Stimulated activated naive CD8-positive, alpha-beta T cell treated with anti-CD3 and anti-CD28 coated beads, Interleukin-15, Interleukin-2, amounts not matched to agents 100 U/mL and 50 U/mL, for 24 hours (primary cell): ENCODE measurements around the gene C4BPB.
A peak's percentile ranks its signal among the peaks of the same experiment; 100 is the strongest.

Source experiments
- ATAC-seq: fragments of 150-1000 bp; cut with Tn5 transposase; one replicate; pipeline ENCODE4 v1.10.0; 2021
- DNase-seq: peaks from one replicate; pipeline ENCODE4 v3.0.0; 2021

The C4BPB gene

DNA sequence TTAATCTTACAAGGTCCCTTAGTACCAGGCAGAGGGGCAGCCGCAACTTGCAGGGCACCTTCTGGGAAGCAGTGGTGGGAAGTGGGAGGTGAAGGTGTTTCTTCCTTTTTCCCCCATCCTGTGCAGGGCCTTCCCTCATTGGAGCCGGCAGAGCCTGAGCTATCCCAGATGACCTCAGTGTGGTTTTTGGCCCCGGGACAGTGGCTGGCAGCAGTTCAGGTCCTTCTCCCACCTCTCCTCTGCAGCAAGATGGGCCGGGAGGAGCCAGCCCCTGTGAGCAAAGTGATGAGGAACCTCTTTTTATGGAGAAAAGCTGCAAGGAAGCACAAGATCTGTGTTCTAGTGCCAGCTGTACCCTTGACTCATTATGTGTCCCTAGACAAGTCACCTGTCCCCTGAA, 28.8 kb upstream of the C4BPB start:
- ATAC-seq (no peak), DNase-seq (no peak)

DNA sequence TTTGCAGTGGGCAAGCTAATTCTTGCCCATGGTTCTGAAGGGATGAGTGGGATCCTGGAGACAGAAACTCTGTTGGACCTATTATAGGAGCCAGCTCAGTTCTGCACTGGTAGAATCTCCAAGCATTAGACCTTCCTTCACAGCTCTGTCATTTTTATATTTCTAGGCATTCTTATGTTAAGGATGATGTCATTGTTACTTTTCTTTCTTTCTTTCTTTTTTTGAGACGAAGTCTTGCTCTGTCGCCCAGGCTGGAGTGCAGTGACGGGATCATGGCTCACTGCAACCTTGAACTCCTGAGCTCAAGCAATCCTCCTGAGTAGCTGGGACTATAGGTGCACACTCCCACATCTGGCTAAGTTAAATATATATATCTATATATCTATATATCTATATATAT, 28.1 kb upstream of the C4BPB start:
- DNase-seq, result no peak
- ATAC-seq, result no peak

DNA sequence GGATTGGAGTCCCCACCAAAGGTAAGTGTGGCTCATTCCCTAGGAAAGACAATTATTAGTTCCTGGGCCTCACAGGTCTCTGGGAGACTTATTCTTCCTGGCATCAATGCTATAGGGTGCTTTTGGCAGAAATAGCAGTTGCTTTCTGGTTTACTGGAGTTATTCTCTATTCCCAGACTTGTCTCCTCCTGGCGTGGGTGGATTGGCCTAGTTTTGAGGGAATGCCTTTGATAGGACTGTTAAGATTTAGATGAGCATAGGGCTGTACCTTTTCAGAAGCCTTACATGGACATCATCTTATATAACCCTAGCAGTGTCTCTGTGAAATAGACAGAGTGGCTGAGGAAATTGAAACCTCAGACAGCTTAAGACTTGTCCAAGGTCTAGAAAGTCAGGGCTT, 26.6 kb upstream of the C4BPB start:
- ATAC-seq, result no peak
- DNase-seq, result no peak

DNA sequence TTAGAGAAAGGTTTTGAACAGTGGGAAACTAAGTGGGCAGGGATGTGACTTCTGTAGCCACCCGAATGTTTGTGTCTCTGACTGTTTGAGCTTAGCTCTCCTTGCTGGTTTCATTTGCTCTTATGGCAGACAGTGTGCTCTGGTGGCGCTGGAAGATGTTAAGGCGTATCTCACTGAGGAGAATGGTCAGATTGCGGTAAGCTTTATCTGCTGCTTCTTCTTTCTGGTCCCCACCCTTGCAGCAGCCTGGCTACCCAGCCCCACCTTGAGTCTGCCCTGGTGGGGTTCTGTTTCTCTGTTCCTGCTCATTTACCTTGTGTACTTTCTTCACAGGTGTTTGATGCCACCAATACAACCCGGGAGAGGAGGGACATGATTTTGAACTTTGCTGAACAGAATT, 25.6 kb upstream of the C4BPB start:
- no peak for DNase-seq
- ATAC-seq, result no peak

DNA sequence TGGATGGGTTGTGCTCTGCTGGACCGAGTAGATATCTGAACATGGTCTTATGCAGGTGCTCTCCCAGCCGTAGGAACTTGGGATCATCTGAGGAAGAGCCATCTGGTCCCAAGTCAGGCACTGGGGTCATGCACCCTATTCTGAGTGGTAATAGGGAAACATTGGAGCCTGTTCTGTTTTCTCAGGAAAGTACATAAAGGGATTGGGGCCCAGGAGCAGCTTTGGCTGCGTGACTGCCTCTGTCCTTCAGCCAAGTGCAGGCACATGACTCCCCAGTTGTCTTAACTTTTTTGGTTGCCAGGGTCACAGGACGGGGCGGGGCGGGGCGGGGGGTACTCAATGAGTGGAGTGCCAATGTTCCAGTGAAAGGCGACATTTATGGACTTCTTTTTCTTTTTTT, 24.1 kb upstream of the C4BPB start:
- ATAC-seq (no peak), DNase-seq (no peak)

DNA sequence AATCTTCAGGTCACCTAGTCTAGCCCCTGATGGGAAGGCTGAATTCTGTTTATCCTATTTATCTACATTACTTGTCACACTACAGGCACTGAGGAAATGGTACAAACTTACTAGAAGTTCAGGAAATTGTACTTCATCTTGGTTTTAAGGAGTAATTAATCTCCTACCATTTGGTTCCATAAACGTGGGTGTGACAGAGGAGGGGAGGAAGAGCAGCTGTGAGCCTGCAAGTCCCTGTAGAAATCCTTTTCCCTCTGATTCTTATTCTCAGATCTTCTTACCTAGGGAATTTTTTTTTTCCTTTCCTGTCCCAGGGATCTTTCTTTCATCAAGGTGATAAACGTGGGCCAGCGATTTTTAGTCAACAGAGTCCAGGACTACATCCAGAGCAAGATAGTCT, 21.5 kb upstream of the C4BPB start:
- no peak for ATAC-seq
- DNase-seq, result no peak

DNA sequence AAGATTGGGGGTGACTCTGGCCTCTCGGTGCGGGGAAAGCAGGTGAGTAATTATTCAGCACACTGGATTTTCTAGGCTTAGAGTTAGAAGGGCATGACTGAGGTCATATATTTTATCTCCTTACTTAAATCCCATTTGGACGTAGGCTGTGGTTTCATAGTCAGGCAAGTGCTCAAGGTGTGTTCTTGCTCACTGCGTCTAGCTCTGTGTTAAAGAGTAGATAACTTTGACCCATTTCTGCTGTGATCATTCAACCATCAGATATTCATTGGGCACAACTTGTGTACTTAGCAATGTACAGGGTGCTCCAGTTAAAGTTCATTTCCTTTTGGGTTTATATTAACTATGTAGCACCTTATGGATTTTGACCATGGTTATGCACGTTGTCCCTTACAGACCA, 21.0 kb upstream of the C4BPB start:
- DNase-seq, result no peak
- no peak for ATAC-seq

DNA sequence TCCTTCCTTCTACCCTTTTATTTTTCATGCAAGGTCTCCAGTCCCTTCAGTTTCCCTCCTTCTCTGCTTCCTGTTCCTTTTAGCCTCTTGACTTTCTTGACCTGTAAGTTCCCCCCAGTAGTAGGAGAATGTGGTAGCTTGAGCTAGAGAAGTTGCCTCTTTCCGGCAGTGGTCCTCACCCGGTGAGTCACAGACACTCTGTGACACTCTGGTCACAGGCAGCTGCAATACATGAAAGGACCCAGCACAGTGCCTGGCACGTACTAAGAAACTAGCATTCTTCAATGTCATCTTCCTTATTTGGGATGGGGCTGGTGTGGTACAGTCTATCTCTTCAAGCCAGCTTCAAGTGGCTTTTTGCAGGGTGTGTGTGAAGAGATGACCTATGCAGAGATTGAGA, 19.6 kb upstream of the C4BPB start:
- ATAC-seq (peak; percentile 91), DNase-seq (no peak)

DNA sequence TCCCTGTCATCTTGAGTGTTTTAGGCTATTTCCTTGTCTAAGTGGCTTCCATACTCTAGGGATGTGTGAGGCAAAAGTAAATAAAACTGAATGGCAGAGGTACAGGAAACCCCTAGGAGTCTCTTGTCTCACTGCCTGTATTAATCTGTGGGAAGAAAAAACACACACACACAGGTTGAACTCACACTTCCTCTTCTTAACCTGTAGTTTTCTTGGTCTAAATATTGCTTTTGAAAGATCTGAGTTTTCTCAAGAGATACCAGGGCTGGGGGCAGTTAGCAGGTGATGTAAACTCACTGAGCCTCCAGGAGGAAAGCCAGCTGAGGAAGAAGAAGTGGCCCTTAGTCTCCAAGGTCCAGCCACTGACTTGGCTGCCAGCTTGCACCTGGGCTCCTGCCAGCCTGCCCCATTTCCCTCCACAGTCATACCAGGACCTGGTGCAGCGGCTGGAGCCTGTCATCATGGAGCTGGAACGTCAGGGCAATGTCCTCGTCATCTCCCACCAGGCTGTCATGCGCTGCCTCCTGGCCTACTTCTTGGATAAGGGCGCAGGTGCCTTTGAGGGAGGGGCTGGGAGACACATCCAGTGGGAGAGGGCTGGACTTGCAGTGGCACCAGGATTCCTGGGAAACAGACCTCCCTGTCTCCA, 18.7 kb upstream of the C4BPB start:
- DNase-seq (no peak), ATAC-seq (no peak)

DNA sequence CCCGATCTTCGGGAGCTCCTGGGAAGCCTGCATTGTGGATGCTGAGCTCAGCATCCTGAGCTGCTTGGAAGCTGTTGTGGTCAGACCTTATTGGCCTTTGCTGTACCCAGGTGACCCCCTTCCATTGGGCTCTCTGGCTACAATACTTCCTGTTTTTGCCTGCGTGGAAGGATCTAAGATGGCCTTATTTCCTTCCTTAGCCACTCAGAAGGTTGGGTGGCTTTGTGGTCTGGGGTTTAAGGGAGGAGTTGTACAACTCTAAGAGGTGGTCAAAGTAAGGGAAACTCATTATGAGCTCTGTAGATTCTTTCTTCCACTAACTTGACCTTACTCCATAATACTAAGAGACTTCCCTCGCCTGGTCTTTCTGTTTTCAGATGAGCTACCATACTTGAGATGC, 17.8 kb upstream of the C4BPB start:
- ATAC-seq (peak; percentile 45), DNase-seq (no peak)

DNA sequence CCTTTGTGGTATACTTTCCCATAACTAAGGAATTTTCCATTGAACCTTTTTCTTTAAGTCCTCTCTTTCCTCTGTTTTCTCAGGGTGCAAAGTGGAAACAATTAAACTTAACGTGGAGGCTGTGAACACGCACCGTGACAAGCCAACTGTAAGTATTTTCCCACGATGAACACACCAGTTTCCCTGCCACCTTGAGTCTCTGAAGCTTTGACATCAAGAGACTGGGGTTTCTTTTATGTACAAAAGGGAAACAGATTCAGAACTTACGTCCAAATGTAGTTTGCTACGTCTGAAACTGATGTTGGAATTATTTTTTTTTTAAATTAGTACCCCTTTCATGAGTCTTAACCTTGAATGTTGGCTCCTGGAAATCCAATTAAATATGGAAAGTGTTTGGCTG, 17.2 kb upstream of the C4BPB start:
- DNase-seq, result no peak
- ATAC-seq, result no peak

DNA sequence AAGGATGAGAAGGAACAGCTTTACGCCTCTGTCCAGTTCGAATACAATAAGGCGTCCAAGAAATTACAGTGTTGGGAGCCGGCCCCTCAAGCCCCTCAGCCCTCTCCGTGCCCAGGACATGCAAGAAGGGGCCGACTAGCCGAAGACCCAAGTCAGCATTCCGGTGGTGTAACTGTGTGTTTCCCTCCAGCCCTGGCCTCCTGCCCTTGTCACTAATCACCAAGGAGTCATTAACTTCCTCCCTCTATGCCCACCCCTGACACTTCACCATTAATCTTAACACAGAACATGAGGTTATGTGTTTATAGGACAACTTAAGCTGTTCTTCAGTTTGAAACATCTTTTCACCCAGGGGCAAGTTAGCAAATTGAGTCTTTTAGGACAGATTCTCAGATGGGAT, 16.4 kb upstream of the C4BPB start:
- ATAC-seq (no peak), DNase-seq (no peak)

DNA sequence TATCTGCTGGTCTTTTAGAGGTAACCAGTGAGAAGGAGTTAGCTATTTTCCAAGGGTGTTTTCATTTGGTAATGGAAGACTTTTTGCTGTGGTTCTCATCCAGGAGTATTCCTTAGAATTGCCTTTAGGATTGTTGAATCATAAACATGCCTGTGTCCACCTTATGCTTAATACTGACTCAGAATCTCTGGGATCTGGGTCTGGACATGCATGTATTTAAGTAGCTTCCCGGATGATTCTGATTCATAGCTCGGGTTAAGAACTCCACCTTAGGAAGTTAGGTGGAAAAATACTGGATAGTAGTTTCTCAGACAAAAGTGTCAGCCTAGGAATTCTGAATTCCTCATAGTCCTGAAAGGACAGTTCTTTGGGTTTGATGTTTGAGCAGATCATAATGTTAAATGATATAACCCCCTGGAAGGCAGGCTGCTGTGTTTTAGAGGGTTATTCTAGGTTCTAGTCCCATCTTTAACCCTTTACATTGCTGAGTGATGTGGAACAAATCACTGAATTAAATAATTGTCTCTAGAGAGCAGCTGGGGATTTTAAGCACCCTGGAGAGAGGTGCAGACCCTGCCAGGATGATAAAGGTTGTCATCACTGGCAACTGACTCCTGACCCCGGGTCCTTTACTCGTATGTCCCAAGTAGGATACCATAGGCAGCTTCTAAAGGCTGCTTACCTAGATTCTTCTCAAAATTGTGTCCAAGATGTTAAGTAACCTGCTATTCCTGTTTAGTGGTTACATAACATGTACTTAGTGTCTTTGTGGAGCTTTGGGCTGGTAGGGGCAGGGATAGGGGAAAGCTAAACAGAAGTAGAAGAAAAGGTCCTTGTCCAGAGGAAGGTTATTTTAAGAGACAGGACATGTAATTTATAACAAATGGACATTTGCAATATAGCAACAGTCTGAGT, 14.5 kb upstream of the C4BPB start:
- ATAC-seq (no peak), DNase-seq (no peak)

DNA sequence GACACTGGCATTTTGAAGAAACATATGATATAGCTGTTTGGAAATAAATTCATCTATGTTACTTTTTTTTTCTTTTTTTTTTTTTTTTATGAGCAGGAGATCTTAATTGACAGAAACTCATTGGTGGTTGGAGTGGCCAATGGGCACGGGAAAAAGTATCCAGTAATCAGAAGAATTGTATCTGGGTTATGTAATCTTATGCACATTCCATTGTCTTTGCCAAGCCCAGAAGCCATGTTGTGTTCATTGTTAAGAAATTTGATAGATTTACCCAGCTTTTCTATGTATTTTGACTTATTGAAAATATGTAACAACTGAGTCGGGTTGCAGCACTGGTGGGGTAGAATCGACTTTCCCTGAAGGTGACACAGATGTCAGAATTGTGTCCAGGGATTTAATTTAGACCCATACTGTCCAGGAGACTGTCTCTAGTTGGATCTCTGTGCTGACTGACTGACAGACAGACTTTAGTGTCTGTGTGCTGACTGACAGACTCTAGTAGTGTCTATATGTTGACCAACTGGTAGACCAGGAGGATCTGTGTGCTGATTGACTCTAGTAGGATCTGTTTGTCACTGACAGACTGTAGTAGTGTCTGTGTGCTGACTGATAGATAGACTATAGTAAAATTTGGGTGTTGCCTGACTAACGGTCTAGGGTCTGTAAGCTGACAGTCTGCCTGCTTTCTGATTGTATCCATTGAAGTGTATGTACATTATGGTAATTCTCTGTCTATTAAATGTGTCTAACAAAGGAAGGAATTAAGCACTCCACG, 12.3 kb upstream of the C4BPB start:
- DNase-seq, result no peak

DNA sequence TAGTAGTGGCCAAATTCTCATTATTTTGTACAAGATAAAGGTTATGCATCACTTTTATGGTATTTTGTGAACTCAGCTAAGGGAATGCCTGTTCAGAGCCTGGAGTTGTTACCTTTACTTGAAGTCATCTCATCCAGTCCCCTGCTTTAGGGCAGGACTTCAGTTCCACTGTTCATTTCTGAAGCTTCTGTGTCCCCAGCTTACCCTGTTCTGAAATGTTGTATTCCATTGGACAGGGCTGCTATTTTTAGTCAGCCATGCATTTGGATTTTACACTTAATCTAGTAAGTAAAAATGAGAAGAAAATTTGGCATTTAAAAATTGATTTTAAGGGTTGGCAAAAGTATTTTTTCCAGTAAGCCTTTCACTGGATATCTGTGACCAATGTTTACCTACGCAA, 11.6 kb upstream of the C4BPB start:
- ATAC-seq (no peak), DNase-seq (no peak)

More for the DNA sequence above, 12.3 kb upstream of the C4BPB start:
- ATAC-seq, result no peak

DNA sequence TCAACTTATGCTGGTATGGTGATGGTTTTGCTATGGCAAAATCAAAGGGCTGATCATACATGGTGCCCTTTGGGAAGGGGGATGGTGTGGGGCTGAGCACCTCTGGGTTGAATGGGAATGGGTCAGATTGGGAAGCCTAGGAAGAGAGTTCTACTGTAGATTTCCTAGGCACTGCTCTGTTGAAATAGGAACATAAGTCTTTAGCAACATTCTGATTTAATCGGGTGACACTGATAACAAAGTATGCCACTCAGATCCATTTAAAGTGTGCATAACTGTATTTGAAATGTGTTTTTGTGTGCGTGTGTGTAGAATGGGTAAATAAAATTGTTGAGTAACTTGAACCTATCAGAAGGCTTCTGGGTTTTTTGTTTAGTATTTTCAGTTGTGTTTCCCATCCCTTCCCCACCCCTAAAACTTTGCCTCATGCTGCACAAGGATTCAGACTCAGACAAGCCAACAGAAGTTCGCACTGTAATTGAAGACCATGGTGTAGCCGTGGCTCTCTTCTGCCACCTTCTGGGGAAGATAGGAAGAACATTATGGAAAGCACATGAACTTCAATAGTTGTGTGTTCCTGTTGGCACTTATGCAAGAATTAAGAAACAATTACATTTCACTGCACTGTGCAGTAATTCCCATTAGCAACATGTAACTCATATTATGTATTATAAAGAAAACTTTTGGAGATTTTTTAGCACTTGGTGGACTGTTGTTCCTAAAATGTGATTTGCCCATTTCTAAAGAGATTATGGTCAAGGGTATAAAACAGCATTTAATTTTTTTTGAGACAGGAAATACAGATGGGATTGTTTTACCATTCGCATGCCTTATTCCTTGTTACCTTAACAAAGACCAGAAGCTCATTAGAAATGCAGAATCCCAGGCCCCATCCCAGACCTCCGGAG, 10.9 kb upstream of the C4BPB start:
- DNase-seq (peak; percentile 61), ATAC-seq (peak; percentile 78)

DNA sequence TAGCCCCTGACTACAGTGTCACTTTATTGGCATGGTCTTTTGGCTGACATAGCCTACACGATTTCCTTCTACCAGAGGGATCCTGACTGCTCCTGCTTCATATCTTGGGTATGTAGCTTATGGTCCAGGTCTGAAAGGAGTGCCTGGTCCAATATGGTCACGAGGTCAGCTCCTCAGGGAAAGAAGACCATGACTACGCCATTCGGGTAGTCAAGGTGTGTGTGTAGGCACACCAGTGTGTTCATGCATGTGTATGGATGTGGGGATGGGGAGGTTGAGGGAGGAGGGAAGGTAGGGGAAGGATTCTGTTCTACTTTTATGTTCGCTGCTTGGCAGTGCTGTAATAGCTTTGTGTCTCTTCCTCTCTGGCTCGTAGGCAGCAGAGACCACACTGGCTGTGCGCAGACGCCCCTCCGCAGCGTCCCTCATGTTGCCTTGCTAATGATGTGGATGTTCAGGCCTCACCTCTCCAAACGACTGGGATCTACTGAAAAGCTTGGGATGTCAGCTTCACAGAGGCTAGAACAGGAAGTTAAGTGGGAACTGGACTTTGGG, 10.0 kb upstream of the C4BPB start:
- no peak for ATAC-seq
- DNase-seq, result no peak

DNA sequence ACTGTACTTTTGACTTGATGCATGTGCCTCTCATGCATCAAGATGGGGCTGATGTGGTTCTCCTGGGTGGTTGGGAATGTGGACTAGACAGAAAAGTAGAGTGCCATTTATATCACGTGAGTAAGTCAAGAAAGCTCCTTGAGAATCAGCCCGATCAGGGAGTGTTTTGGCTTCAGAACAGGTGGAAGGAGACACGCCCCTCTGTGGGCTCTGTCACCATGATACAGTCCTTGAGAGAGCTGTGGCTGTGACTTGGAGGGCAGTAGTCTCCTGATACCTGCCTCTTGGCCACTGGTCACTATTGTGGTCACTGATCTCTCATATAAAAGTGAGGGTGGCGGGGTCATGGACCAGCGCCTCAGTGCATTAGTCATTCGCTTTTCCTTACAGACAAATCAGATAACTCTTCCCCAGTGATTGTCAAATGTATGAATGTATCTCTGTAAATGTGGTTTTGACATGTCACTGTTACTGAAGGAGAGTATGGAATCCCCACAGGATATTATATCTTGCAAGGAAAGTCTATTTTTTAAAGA, 8.9 kb upstream of the C4BPB start:
- DNase-seq, result no peak
- no peak for ATAC-seq

DNA sequence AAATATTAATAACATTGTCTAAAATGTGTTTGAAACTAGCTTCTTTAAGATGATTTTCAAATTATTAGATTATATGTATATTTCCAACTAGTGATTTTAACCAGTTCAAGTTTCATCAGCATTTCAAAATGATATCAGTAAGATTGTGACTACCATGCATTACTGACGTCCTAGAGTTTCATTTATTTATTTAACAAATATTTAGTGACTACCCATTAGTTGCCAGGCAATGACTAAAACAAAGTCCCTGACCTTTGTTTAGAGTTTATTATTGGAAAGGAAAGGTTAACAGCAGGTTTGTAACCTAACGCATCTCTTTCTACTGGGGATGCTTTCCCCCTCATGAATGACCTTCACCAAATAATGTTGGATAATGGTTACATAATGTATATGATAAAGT, 7.6 kb upstream of the C4BPB start:
- DNase-seq, result no peak
- ATAC-seq, result no peak

DNA sequence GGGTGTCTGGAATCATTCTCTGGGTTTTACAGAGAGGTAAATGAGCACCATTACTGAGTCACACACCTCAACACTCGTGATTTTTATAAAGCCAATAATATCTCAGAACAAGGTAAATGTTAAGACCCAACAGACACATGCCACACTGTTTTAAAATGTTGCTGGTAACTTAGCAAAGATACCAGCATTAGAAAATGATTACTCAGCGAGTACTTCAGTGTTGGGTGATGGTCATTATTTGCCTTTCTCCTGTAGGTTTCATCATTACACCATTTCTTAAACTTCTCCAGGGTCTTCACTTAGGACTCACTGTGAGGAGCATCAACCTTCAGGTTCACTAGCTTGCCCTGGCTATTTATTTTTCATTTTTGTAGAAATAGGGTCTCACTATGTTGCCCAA, 6.9 kb upstream of the C4BPB start:
- DNase-seq (no peak), ATAC-seq (no peak)

DNA sequence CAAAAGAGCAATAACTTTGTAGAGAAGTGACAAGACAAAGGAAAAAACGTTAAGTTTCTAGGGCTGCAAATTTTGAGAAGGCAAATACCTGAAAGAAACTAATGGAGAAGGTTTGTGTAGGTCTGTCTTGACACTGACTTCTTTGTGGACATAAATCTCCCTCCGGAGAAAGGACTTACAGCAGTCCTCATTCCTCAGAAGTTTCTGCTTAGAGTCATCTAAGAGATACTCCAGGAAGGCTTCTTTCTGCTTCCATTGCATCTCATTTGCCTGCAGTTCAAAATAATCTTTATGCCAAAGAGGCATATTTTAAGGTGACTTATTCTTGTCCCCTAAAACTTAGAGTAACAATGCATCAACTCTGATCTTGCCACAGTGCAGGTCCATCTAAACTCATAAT, 4.4 kb upstream of the C4BPB start:
- DNase-seq (no peak), ATAC-seq (no peak)
